Measurements from ENCODE around the gene FBXL16.
"Not testable (repeated sequence)": the region's sequence is repeated elsewhere in the genome, so short reads cannot be mapped to it uniquely, and the experiment has no call there.

Gene FBXL16

DNA sequence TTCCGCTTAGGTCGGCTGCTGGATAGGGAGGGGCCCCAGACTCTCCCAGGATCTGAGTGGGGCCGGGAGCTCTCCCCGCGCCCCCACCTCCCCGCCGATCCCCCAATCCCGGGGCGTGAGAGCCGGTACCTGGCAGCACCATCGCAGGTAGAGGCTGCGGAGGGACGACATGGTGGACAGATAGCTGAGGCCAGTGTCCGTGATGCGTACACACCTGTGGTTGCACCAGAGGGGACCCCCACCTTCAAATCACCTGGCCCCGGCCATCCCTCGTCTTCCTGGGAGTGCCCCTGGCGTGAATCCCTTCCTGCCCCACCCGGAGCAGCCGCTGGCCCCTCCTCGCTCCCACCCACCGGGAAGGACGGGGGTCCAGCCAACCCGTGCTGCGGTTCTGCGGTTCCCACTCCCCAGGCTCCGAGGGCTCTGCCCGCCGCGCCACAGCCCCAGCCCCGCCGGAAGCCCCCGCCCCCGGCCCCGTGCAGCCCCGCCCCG is 10.7 kb downstream of the FBXL16 start:
- Histone ChIP-seq H3K27me3 (replicated peaks; ENCODE audit: control insufficient read depth, insufficient read depth, low read length) (no peaks in the 10 kb centered on the region; the same call in 1 of the 2 replicates), H3K36me3 (ENCODE audit: control insufficient read depth, insufficient read depth, low read length) (no peaks in the 10 kb centered on the region), H3K4me3 (replicated peaks; ENCODE audit: low read depth, low read length) (peak overlapping the region; percentile 55)
- TF ChIP-seq, protein P1, sequence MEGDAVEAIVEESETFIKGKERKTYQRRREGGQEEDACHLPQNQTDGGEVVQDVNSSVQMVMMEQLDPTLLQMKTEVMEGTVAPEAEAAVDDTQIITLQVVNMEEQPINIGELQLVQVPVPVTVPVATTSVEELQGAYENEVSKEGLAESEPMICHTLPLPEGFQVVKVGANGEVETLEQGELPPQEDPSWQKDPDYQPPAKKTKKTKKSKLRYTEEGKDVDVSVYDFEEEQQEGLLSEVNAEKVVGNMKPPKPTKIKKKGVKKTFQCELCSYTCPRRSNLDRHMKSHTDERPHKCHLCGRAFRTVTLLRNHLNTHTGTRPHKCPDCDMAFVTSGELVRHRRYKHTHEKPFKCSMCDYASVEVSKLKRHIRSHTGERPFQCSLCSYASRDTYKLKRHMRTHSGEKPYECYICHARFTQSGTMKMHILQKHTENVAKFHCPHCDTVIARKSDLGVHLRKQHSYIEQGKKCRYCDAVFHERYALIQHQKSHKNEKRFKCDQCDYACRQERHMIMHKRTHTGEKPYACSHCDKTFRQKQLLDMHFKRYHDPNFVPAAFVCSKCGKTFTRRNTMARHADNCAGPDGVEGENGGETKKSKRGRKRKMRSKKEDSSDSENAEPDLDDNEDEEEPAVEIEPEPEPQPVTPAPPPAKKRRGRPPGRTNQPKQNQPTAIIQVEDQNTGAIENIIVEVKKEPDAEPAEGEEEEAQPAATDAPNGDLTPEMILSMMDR (IDR thresholded peaks at IDR 0.05; ENCODE audit: insufficient read depth, low read length, poor library complexity, severe bottlenecking) = no peak
- DNase-seq (ENCODE audit: extremely low read depth, insufficient read length) = no peak

DNA sequence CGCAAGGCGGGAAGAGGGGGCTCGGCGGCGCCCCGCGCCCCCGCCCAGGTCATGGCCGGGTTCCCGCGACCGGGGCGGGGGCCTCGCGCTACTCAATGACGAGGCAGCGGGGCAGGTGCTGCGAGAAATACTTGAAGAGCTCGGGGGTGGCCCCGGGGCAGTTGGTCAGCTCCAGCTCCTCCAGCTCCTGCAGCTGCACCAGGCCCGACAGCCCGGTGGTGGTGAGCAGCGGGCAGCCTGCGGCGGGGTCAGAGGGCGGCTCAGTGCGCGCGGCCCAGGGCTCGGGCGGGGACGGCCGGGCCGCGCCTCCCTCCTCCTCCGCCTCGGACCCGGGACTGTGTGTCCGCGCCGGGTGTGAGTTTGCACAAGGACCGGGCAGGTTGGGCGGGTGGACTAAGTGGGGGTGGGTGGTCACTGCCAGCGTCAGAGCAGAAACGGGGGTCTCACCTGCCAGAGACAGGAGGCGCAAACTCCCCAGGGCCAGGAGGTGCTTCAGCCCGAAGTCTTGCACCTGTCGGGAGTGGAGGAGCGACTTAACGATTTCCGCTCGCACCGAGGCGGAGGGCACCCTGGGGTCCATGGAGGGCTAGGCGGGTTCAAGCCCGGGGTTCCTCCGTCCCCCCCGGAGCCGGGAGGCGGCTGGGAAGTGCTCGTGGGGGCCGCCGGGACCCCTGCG is 11.3 kb downstream of the FBXL16 start:
- DNase-seq (ENCODE audit: extremely low read depth, insufficient read length) = no peak
- TF ChIP-seq, protein P1 (IDR thresholded peaks at IDR 0.05; ENCODE audit: insufficient read depth, low read length, poor library complexity, severe bottlenecking) = no peak
- H3K4me3 ChIP-seq (replicated peaks; ENCODE audit: low read depth, low read length) = peak overlapping the region; percentile 55
- H3K27me3 ChIP-seq (replicated peaks; ENCODE audit: control insufficient read depth, insufficient read depth, low read length) = no peaks in the 10 kb centered on the region; the same call in 1 of the 2 replicates
- H3K36me3 ChIP-seq (ENCODE audit: control insufficient read depth, insufficient read depth, low read length) = no peaks in the 10 kb centered on the region

DNA sequence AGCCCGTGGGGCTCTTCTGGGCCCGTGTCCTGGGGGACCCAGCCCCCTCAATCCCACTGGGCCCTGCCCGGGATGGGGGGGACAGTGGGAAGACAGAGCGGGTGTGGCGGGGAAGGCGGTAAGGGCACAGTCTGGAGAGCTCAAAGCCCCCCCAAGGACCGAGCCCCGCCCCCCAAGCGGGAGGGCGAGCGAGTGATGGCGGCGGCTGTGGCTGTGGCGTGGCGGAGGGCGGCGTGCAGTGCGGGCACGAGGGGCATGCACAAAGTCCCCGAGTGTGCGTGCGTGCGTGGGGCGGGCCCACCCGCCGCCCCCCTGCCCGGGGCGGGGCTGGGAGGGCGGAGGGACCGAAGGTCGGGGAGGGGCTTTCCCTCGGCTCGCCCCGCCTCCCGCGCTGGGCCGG is 11.8 kb downstream of the FBXL16 start:
- Histone ChIP-seq H3K4me3 (replicated peaks; ENCODE audit: low read depth, low read length) (no peak overlapping the region), H3K36me3 (ENCODE audit: control insufficient read depth, insufficient read depth, low read length) (no peaks in the 10 kb centered on the region), H3K27me3 (replicated peaks; ENCODE audit: control insufficient read depth, insufficient read depth, low read length) (no peaks in the 10 kb centered on the region; the same call in 1 of the 2 replicates)
- TF ChIP-seq, protein P1 (IDR thresholded peaks at IDR 0.05; ENCODE audit: insufficient read depth, low read length, poor library complexity, severe bottlenecking) = no peak
- no peak for DNase-seq (ENCODE audit: extremely low read depth, insufficient read length)

DNA sequence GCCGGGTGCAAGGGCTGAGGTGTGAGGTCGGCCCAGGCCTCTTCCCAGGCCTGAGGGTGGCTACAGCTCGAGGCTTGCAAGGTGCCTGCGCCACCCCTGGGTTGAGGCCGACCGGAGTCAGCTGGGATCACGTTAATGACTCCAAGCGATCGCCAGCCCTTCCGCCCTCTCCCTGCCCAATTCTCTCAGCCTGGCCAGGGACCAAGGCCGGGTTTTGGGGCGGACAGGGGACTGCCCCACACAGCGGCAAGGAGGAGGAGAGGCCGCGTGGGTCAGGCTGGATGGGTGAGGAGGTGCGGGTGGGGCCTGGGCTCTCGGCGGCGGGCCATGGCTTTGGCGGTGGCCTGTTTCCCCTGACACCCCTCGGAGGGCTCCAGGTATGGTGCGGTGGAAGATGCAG is 12.2 kb downstream of the FBXL16 start:
- Histone ChIP-seq H3K4me3 (replicated peaks; ENCODE audit: low read depth, low read length) (no peak overlapping the region), H3K27me3 (replicated peaks; ENCODE audit: control insufficient read depth, insufficient read depth, low read length) (no peaks in the 10 kb centered on the region; the same call in 1 of the 2 replicates)
- DNase-seq (ENCODE audit: extremely low read depth, insufficient read length) = no peak

DNA sequence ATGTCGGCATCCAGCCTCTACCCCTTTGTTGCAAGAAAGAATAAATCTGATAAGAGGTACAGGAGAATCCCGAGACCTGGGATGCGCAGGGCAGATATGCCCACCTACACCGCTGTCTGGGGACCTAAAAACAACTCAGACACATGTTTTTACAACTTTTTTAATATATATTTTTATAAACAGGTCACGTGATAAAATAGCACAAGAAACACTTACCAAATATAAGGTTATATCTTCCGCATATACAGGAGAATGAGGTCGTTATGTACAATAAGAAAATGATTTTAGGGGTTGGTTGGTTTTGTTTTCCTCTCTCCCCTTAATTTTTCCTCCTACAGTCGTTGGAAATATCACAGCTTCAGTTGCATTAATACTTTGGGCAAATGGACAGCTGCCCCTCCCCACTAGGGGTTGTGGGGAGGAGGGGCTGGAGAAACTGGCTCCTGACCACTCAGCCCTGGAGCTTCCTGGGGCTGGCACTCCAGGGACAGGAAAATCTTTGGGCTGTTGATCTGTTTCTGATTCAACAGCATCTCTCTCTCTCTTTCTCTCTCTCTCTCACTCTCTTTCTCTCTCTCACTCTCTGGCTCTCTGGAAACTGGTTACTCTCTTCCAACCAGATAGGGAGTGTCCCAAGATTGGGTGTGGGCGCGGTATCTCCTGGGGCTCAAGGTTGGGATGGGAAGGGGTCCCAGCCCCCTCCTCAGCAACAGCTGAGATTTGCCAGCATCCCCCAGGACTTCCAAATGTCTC is 13.1 kb downstream of the FBXL16 start:
- TF ChIP-seq, protein P1 (IDR thresholded peaks at IDR 0.05; ENCODE audit: insufficient read depth, low read length, poor library complexity, severe bottlenecking) = no peak
- no peak for DNase-seq (ENCODE audit: extremely low read depth, insufficient read length)
- Histone ChIP-seq H3K4me3 (replicated peaks; ENCODE audit: low read depth, low read length) (no peak overlapping the region), H3K36me3 (ENCODE audit: control insufficient read depth, insufficient read depth, low read length) (peaks cover 2% of the 10 kb centered on the region), H3K27me3 (replicated peaks; ENCODE audit: control insufficient read depth, insufficient read depth, low read length) (no peaks in the 10 kb centered on the region; the same call in 1 of the 2 replicates)

More for the DNA sequence above, 12.2 kb downstream of the FBXL16 start:
- H3K36me3 ChIP-seq (ENCODE audit: control insufficient read depth, insufficient read depth, low read length) = no peaks in the 10 kb centered on the region
- TF ChIP-seq, protein P1 (IDR thresholded peaks at IDR 0.05; ENCODE audit: insufficient read depth, low read length, poor library complexity, severe bottlenecking) = no peak

DNA sequence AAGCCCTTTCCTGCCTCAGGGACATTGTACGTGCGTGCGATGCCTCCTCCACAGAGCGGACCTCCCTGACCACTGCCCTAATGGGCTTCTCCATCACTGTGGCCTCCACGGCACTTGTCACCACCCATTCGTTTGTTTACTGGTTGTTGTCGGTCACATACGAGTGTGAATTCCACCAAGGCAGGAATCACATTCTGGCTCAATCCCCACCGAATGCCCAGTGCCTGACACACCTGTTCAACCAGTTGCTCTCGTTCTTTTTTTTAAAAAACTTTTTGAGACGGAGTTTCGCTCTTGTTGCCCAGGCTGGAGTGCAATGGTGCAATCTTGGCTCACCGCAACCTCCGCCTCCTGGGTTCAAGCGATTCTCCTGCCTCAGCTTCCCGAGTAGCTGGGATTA is 14.4 kb downstream of the FBXL16 start:
- not testable (repeated sequence) for H3K4me3 ChIP-seq (replicated peaks; ENCODE audit: low read depth, low read length); H3K27me3 ChIP-seq (replicated peaks; ENCODE audit: control insufficient read depth, insufficient read depth, low read length); DNase-seq (ENCODE audit: extremely low read depth, insufficient read length)
- peaks cover 12% of the 10 kb centered on the region for H3K36me3 ChIP-seq (ENCODE audit: control insufficient read depth, insufficient read depth, low read length)

Data from GM06990 (cell line).